HepG2 (cell line): ENCODE results near the gene EPS8L1. TPM values are rescaled to one million over a fixed set of nuclear protein-coding genes. Genes with fewer than 3 reads are reported as not detected.

Source experiments
- ATAC-seq: fragments of 200-7000 bp; cut with Tn5 transposase; 3 replicates; pipeline ENCODE4 v1.9.1; 2020; ENCODE audit warnings: mild to moderate bottlenecking, moderate library complexity
- BruUV-seq: library from RNA; stranded (reverse); fragments of 400-500 nt; replicated peaks from 2 replicates; lab custom pipeline; 2021; lab: Mats Ljungman, UMichigan
- CTCF ChIA-PET: fragments of 300-600 bp; formaldehyde crosslinking; extraction: SDS; loops from one replicate; lab custom pipeline; 2021; ENCODE audit warnings: low total read pairs, inconsistent platforms, low intra/inter-chr PET ratio; lab: Yijun Ruan, JAX
- POLR2A ChIA-PET: fragments of 350-600 bp; sonication (Branson Sonifier 250); formaldehyde crosslinking; loops from one replicate; lab custom pipeline; 2020; ENCODE audit warnings: antibody characterized with exemption, inconsistent platforms; lab: Yijun Ruan, JAX
- DNase-seq: peaks from one replicate; pipeline ENCODE4 v3.0.0-alpha.2; 2015; ENCODE audit warnings: low spot score
- FAIRE-seq: peaks from 3 replicates; lab custom pipeline; 2011; peaks lifted over from hg19 to GRCh38; lab: Jason Lieb, UNC
- H2AFZ ChIP-seq: one replicate; pipeline ENCODE4 v1.6.1; 2011; ENCODE audit warnings: low read length, inconsistent platforms
- H3K27ac ChIP-seq: fragments of 300-600 bp; 3 replicates; pipeline ENCODE4 v1.8.0; 2011; ENCODE audit warnings: mixed run types, mild to moderate bottlenecking, mixed read lengths, low read length, inconsistent platforms; ENCODE audit not compliant: insufficient read depth; ENCODE audit errors: extremely low read length
- H3K27me3 ChIP-seq, 2 experiments: fragments of 200-600 bp in 1 of 2; 2 replicates in 1 of 2; 3 replicates in 1 of 2; pipeline versions ENCODE4 v1.6.0 to v1.8.0; 2011; ENCODE audit warnings: low read length in 2 of 2, mild to moderate bottlenecking in 2 of 2, moderate library complexity in 2 of 2, inconsistent platforms in 1 of 2; ENCODE audit not compliant: insufficient read depth in 2 of 2, control insufficient read depth in 1 of 2
- H3K36me3 ChIP-seq, 2 experiments: fragments of 200-600 bp in 1 of 2; replicated peaks in 1 of 2; 2 replicates in 1 of 2; 3 replicates in 1 of 2; pipeline versions ENCODE4 v1.5.1 to v1.8.0; 2011; ENCODE audit warnings: low read length in 2 of 2, inconsistent platforms in 1 of 2; ENCODE audit not compliant: insufficient read depth in 2 of 2, control insufficient read depth in 1 of 2
- H3K4me1 ChIP-seq: 2 replicates; pipeline ENCODE4 v1.5.1; 2012; ENCODE audit warnings: low read length, inconsistent platforms; ENCODE audit not compliant: insufficient read depth
- H3K4me2 ChIP-seq: 2 replicates; pipeline ENCODE4 v1.6.0; 2011; ENCODE audit warnings: low read depth, low read length, inconsistent platforms
- H3K4me3 ChIP-seq, 3 experiments: fragments of 200-600 bp in 1 of 3; sonication (generic), shearing (Covaris generic) in 1 of 3; replicated peaks in 1 of 3; 2 replicates each; pipeline ENCODE4 v1.5.1; 2011 to 2016; ENCODE audit warnings: low read length in 3 of 3, inconsistent platforms in 2 of 3, low read depth in 2 of 3, mild to moderate bottlenecking in 2 of 3, control low read depth in 1 of 3, mixed read lengths in 1 of 3; ENCODE audit not compliant: insufficient read depth in 1 of 3
- H3K79me2 ChIP-seq: one replicate; pipeline ENCODE4 v1.6.1; 2011; ENCODE audit warnings: low read length, inconsistent platforms; ENCODE audit not compliant: insufficient read depth
- H3K9ac ChIP-seq: 2 replicates; pipeline ENCODE4 v1.6.0; 2011; ENCODE audit warnings: mild to moderate bottlenecking, low read depth, low read length, inconsistent platforms; ENCODE audit not compliant: insufficient read depth
- H3K9me3 ChIP-seq: 2 replicates; pipeline ENCODE4 v1.5.1; 2012; ENCODE audit warnings: mild to moderate bottlenecking, low read length
- H4K20me1 ChIP-seq: 2 replicates; pipeline ENCODE4 v1.6.0; 2011; ENCODE audit warnings: inconsistent platforms, mild to moderate bottlenecking, low read length, moderate library complexity; ENCODE audit not compliant: insufficient read depth
- ARID4A ChIP-seq: sonication (generic); formaldehyde crosslinking; IDR thresholded peaks from 2 replicates; pipeline ENCODE4 v1.5.0; 2020; ENCODE audit warnings: mild to moderate bottlenecking, missing genetic modification reagents, borderline replicate concordance
- CTCF ChIP-seq: sonication (generic); formaldehyde crosslinking; IDR thresholded peaks from 2 replicates; pipeline ENCODE4 v1.5.0; 2020; ENCODE audit warnings: mild to moderate bottlenecking, missing genetic modification reagents, moderate library complexity
- HMG20A ChIP-seq: IDR thresholded peaks from 2 replicates; pipeline ENCODE4 v1.6.1; 2016; ENCODE audit warnings: borderline replicate concordance
- HNRNPH1 ChIP-seq: fragments of 200-400 bp; formaldehyde crosslinking; optimal IDR thresholded peaks from 2 replicates; pipeline ENCODE3; 2017; ENCODE audit warnings: mild to moderate bottlenecking, low read depth, low read length
- JDP2 ChIP-seq: sonication (generic); formaldehyde crosslinking; IDR thresholded peaks from 2 replicates; pipeline ENCODE4 v1.8.1; 2022; ENCODE audit warnings: missing genetic modification reagents, borderline replicate concordance
- MATR3 ChIP-seq: sonication (generic); formaldehyde crosslinking; IDR thresholded peaks from 2 replicates; pipeline ENCODE4 v1.4.0; 2020; ENCODE audit warnings: missing genetic modification reagents
- MTF2 ChIP-seq: sonication (generic); formaldehyde crosslinking; IDR thresholded peaks from 2 replicates; pipeline ENCODE4 v1.5.0; 2020; ENCODE audit warnings: missing genetic modification reagents, borderline replicate concordance
- NCOA5 ChIP-seq: sonication (generic); formaldehyde crosslinking; IDR thresholded peaks from 2 replicates; pipeline ENCODE4 v1.4.0; 2020; ENCODE audit warnings: missing genetic modification reagents
- RAD21 ChIP-seq: fragments of 450-650 bp; formaldehyde crosslinking; IDR thresholded peaks from 2 replicates; pipeline ENCODE4 v1.5.0; 2020; ENCODE audit warnings: mild to moderate bottlenecking
- RXRB ChIP-seq: IDR thresholded peaks from 2 replicates; pipeline ENCODE4 v1.6.1; 2016; ENCODE audit warnings: borderline replicate concordance, missing genetic modification reagents, missing compliant biosample characterization
- SIN3B ChIP-seq: fragments of 150-350 bp; IDR thresholded peaks from 2 replicates; pipeline ENCODE4 v1.6.1; 2014; ENCODE audit warnings: low read length
- SMAD3 ChIP-seq: sonication (generic); formaldehyde crosslinking; IDR thresholded peaks from 2 replicates; pipeline ENCODE4 v1.4.0; 2020; ENCODE audit warnings: missing genetic modification reagents
- STAG1 ChIP-seq: sonication (generic); formaldehyde crosslinking; IDR thresholded peaks from 2 replicates; pipeline ENCODE4 v1.4.0; 2020; ENCODE audit warnings: missing genetic modification reagents
- THRA ChIP-seq: sonication (generic); formaldehyde crosslinking; IDR thresholded peaks from 2 replicates; pipeline ENCODE4 v1.4.0; 2020; ENCODE audit warnings: missing genetic modification reagents, borderline replicate concordance
- TSC22D2 ChIP-seq: sonication (generic); formaldehyde crosslinking; IDR thresholded peaks from 2 replicates; pipeline ENCODE4 v1.5.1; 2020; ENCODE audit warnings: missing genetic modification reagents, mild to moderate bottlenecking, borderline replicate concordance
- ZBTB21 ChIP-seq: sonication (generic); formaldehyde crosslinking; IDR thresholded peaks from 2 replicates; pipeline ENCODE4 v1.4.0; 2020; ENCODE audit warnings: missing genetic modification reagents
- WGBS: methylation state at CpG from one replicate; pipeline ENCODE4 v1.1.6; 2017; ENCODE audit warnings: low lambda C conversion rate; 5-methylcytosine and 5-hydroxymethylcytosine counted together
- in situ Hi-C: cut with HindIII; loops from 2 replicates; pipeline ENCODE4 v1.10.0; 2017; ENCODE audit warnings: low pct_unique_long_range_greater_than_20kb; ENCODE audit not compliant: extremely low pct_ligation_motif_present
- intact Hi-C: fragments of 100-400 bp; cut with micrococcal nuclease; formaldehyde crosslinking; loops from one replicate; pipeline ENCODE4 v1.10.0; 2022; ENCODE audit not compliant: unreplicated experiment
- polyA plus RNA-seq, 8 experiments: library from polyadenylated mRNA; depleted of rRNA in 3 of 8; stranded (reverse) in 7 of 8; unstranded in 1 of 8; fragments of >200 nt; fragmentation: Illumina TruSeq in 4 of 8; extraction: Trizol in 4 of 8; gene quantifications; 2 replicates each; pipeline versions ENCODE4 v1.2.1 to v1.2.3, GENCODE V29; 2011 to 2016; ENCODE audit warnings: low read depth in 4 of 8, missing spikeins in 1 of 8, mixed read lengths in 1 of 8; ENCODE audit not compliant: insufficient read depth in 1 of 8
- total RNA-seq, 5 experiments: library from RNA; depleted of rRNA; stranded (reverse); fragments of >200 nt; fragmentation: Illumina TruSeq; extraction: Trizol; gene quantifications; 2 replicates each; pipeline ENCODE4 v1.2.3, GENCODE V29; 2016; ENCODE audit warnings: low read depth in 1 of 5

Gene EPS8L1
- total and polyA plus RNA-seq, 2 of the 13 experiments (the other 11 are each of a cell fraction or from before 2014, with no cell fraction given) = 3.0 to 6.3 TPM

- ChIA-PET CTCF (interaction anchor here (1.2 to 1.6 kb wide), 3 partner anchors 34 to 251 kb away, joined by 3 to 9 read pairs (median 4); no protein-coding TSS in a partner anchor), POLR2A (no interaction called here)
- Histone ChIP-seq H3K27me3 (peaks cover 0 to 26% of the 10 kb centered on the region in 2 experiments; a peak in 1 of 5 replicates), H3K9me3 (no peaks in the 10 kb centered on the region), H3K79me2 (no peaks in the 10 kb centered on the region), H3K9ac (no peak overlapping the region), H3K36me3 (no peaks in the 10 kb centered on the region), H3K4me3 (peak overlapping the region in 2 of 3 experiments; percentile 28 to 46; a peak in 3 of 6 replicates), H3K4me1 (no peaks in the 10 kb centered on the region), H3K4me2 (peak overlapping the region; percentile 65), H3K27ac (no peak overlapping the region), H4K20me1 (no peaks in the 10 kb centered on the region), H2AFZ (no peak overlapping the region)
- intact Hi-C loops (loop anchor here (1.0 to 5.0 kb wide), 2 partner anchors 44 to 250 kb away; no protein-coding TSS in a partner anchor), in situ Hi-C loops (no loop called here)
- DNase-seq (no peak), FAIRE-seq (peak; percentile 30), ATAC-seq (peak; percentile 91)
- no TSS peak for BruUV-seq
- 18% methylated on average over 9 of the region's 14 CpGs for WGBS
- TF ChIP-seq JDP2 (CRISPR knock-in tag) = no peak
- no peak for TF ChIP-seq SMAD3 (CRISPR knock-in tag)
- TF ChIP-seq HMG20A (CRISPR knock-in tag) = no peak
- peak; percentile 35; the same call in 1 of the 2 replicates for TF ChIP-seq RAD21 (CRISPR knock-in tag)
- TF ChIP-seq STAG1 = peak; percentile 69
- no peak for TF ChIP-seq SIN3B
- no peak for TF ChIP-seq RXRB (CRISPR knock-in tag)
- no peak for TF ChIP-seq NCOA5 (CRISPR knock-in tag)
- no peak for TF ChIP-seq TSC22D2
- peak; percentile 73 for TF ChIP-seq CTCF
- TF ChIP-seq MTF2 (CRISPR knock-in tag) = 0 out of 2 replicates have a peak, but pooled peaks have one; percentile 30
- TF ChIP-seq HNRNPH1 = no peak
- no peak for TF ChIP-seq MATR3 (CRISPR knock-in tag)
- TF ChIP-seq ARID4A (CRISPR knock-in tag) = 0 out of 2 replicates have a peak, but pooled peaks have one; percentile 17
- no peak for TF ChIP-seq THRA (CRISPR knock-in tag)
- TF ChIP-seq ZBTB21 (CRISPR knock-in tag) = no peak
Measured at GRCh38 chr19:55132453-55133129, 56.9 kb downstream of the EPS8L1 start.
